Tibial nerve (tissue), 3 donors: Measurements from ENCODE around the gene DENND4C.

Experiments
- POLR2A ChIP-seq, 2 donors: fragments of 450-650 bp; IDR thresholded peaks; one replicate each; pipeline ENCODE4 v1.6.1; 2017; ENCODE audit warnings: antibody characterized with exemption in 2 of 2, mild to moderate bottlenecking in 2 of 2, moderate library complexity in 2 of 2
- TF ChIP-seq, protein P1 (sequence below), 5 experiments: fragments of 200-600 bp in 3 of 5; fragments of 450-650 bp in 2 of 5; sonication (generic) in 3 of 5; IDR thresholded peaks; one replicate each; pipeline ENCODE4 v1.5.1; 2016 to 2019; ENCODE audit warnings: antibody characterized with exemption in 5 of 5, mild to moderate bottlenecking in 3 of 5, moderate library complexity in 2 of 5

DNA sequence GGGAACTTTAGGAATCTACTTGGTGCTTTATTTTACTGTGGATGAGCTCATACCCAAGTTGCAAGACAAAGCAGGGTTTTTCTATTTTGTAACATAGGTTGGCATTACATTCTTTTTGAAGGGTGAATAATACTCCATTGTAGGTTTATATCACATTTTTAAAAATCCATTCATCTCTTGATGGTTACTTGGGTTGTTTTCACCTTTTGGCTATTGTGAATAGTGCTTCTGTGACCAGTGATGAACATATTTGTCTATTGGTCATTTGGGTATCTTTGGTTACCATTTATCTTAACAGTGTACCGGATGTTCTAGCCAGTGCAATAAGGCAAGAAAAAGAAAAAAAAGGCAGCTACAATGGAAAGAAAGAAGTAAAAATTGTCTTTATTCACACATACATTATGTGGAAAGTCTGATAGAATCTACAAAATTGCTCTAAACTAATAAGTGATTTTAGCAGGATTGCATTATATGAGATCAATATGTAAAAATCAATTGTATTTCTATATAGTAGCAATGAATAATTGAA is 40.0 kb downstream of the DENND4C start:
- TF ChIP-seq, protein P1, sequence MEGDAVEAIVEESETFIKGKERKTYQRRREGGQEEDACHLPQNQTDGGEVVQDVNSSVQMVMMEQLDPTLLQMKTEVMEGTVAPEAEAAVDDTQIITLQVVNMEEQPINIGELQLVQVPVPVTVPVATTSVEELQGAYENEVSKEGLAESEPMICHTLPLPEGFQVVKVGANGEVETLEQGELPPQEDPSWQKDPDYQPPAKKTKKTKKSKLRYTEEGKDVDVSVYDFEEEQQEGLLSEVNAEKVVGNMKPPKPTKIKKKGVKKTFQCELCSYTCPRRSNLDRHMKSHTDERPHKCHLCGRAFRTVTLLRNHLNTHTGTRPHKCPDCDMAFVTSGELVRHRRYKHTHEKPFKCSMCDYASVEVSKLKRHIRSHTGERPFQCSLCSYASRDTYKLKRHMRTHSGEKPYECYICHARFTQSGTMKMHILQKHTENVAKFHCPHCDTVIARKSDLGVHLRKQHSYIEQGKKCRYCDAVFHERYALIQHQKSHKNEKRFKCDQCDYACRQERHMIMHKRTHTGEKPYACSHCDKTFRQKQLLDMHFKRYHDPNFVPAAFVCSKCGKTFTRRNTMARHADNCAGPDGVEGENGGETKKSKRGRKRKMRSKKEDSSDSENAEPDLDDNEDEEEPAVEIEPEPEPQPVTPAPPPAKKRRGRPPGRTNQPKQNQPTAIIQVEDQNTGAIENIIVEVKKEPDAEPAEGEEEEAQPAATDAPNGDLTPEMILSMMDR (IDR thresholded peaks at IDR 0.05): no peak
- no peak for TF ChIP-seq POLR2A (IDR thresholded peaks at IDR 0.05)
